Aorta (tissue), 5 donors: ENCODE results near the gene CLEC11A. TPM values are rescaled to one million over a fixed set of nuclear protein-coding genes. Genes with fewer than 3 reads are reported as not detected.
"Not testable (repeated sequence)": the region's sequence is repeated elsewhere in the genome, so short reads cannot be mapped to it uniquely, and the experiment has no call there.

Experiments used
- ATAC-seq: fragments of 200-7000 bp; cut with Tn5 transposase; one replicate; pipeline ENCODE4 v1.9.1; 2022; ENCODE audit warnings: moderate library complexity; ENCODE audit not compliant: low FRiP score
- DNase-seq, 2 donors: peaks; one replicate each; pipeline ENCODE4 v3.0.0-alpha.2; 2020
- H3K27ac ChIP-seq, 2 donors: one replicate each; pipeline ENCODE4 v1.5.1; 2013; ENCODE audit warnings: low read length in 2 of 2, mild to moderate bottlenecking in 2 of 2, moderate library complexity in 2 of 2, control low read depth in 1 of 2, inconsistent platforms in 1 of 2, low read depth in 1 of 2
- H3K27me3 ChIP-seq, 2 donors: one replicate each; pipeline ENCODE4 v1.6.1; 2013; ENCODE audit warnings: control low read depth in 1 of 2, low read length in 1 of 2, mild to moderate bottlenecking in 1 of 2, moderate library complexity in 1 of 2; ENCODE audit not compliant: insufficient read depth in 2 of 2, control insufficient read depth in 1 of 2
- H3K36me3 ChIP-seq, 2 donors: one replicate each; pipeline ENCODE4 v1.6.1; 2013; ENCODE audit warnings: control low read depth in 1 of 2, low read length in 1 of 2, mild to moderate bottlenecking in 1 of 2; ENCODE audit not compliant: insufficient read depth in 2 of 2, control insufficient read depth in 1 of 2
- H3K4me1 ChIP-seq, 2 donors: one replicate each; pipeline ENCODE4 v1.6.1; 2013; ENCODE audit warnings: low read length in 2 of 2, control low read depth in 1 of 2, mild to moderate bottlenecking in 1 of 2, moderate library complexity in 1 of 2; ENCODE audit not compliant: insufficient read depth in 2 of 2, control insufficient read depth in 1 of 2
- H3K4me3 ChIP-seq, 2 donors: one replicate each; pipeline ENCODE4 v1.5.1; 2013; ENCODE audit warnings: low read length in 2 of 2, control low read depth in 1 of 2, mild to moderate bottlenecking in 1 of 2
- H3K9me3 ChIP-seq: one replicate; pipeline ENCODE4 v1.6.1; 2013; ENCODE audit warnings: mild to moderate bottlenecking, low read length; ENCODE audit not compliant: control insufficient read depth
- WGBS, 2 donors: extraction: QIAGEN DNeasy Blood & Tissue Kit; methylation state at CpG; one replicate each; pipeline ENCODE4 v1.1.7; 2013; 5-methylcytosine and 5-hydroxymethylcytosine counted together
- intact Hi-C, 2 donors: fragments of 100-400 bp; cut with DNase I; formaldehyde crosslinking; loops; one replicate each; pipeline versions ENCODE4 v1.14.2 to v1.15.0; 2022
- polyA plus RNA-seq, 2 donors: library from polyadenylated mRNA; stranded (reverse); fragments of 200-250 nt; gene quantifications; one replicate each; pipeline ENCODE4 v1.2.3, GENCODE V29; 2013
- total RNA-seq, 2 donors: library from RNA; stranded (reverse); fragmentation: NEBNext Ultra II Directional; extraction: Animal tissue kit (Norgen Biotek cat#: 25700); gene quantifications; one replicate each; pipeline ENCODE4 v1.2.1, GENCODE V29; 2021
- donor health status: healthy with polysubstance abuse.
- donor health status: Bipolar disorder and iron deficiency.
- donor health status: DM: no; HTN: no; CAD: no.
- donor health status: DM: no; HTN: no; CAD: no.
- donor health status: DM: yes; HTN: yes; CAD: no.

The CLEC11A gene
- total and polyA plus RNA-seq, 4 donors = 2.0 to 28.7 (median 13.0) TPM

GRCh38 chr19:50741179-50741933 lies 18.2 kb downstream of the CLEC11A start:
- no peak for ATAC-seq
- intact Hi-C loops = no loop called here
- Histone ChIP-seq H3K4me3 (no peak overlapping the region), H3K27ac (no peak overlapping the region), H3K4me1 (no peaks in the 10 kb centered on the region), H3K9me3 (peaks cover 2% of the 10 kb centered on the region), H3K27me3 (no peaks in the 10 kb centered on the region), H3K36me3 (no peaks in the 10 kb centered on the region)
- WGBS, 2 donors = 60 to 63% methylated on average over 18 of the region's 18 CpGs
- no peak for DNase-seq

- intact Hi-C loops = no loop called here
- ATAC-seq = no peak
Observed at GRCh38 chr19:50743537-50743936, 20.4 kb downstream of the CLEC11A start.

GRCh38 chr19:50745221-50745620 lies 22.1 kb downstream of the CLEC11A start:
- no peak overlapping the region for H3K27ac ChIP-seq
- ATAC-seq = no peak
- H3K4me3 ChIP-seq = no peak overlapping the region
- intact Hi-C loops = no loop called here
- no peaks in the 10 kb centered on the region for H3K9me3 ChIP-seq
- 79 to 81% methylated on average over 10 of the region's 10 CpGs for WGBS, 2 donors
- H3K4me1 ChIP-seq = no peaks in the 10 kb centered on the region
- H3K27me3 ChIP-seq = no peaks in the 10 kb centered on the region
- H3K36me3 ChIP-seq = no peaks in the 10 kb centered on the region
- no peak for DNase-seq

More at GRCh38 chr19:50743537-50743936, 20.4 kb downstream of the CLEC11A start:
- Histone ChIP-seq H3K27me3 (no peaks in the 10 kb centered on the region), H3K9me3 (peaks cover 2% of the 10 kb centered on the region), H3K36me3 (no peaks in the 10 kb centered on the region), H3K4me3 (no peak overlapping the region), H3K27ac (no peak overlapping the region), H3K4me1 (no peaks in the 10 kb centered on the region)
- 86 to 87% methylated on average over 6 of the region's 6 CpGs for WGBS, 2 donors
- DNase-seq = no peak

GRCh38 chr19:50747141-50747540 lies 24.0 kb downstream of the CLEC11A start:
- DNase-seq, H3K36me3 ChIP-seq, ATAC-seq, H3K4me1 ChIP-seq, H3K4me3 ChIP-seq, H3K27ac ChIP-seq, H3K9me3 ChIP-seq, H3K27me3 ChIP-seq, intact Hi-C loops: not testable (repeated sequence)
- WGBS, 2 donors = 86 to 87% methylated on average over 14 of the region's 14 CpGs

- Histone ChIP-seq H3K4me1 (no peaks in the 10 kb centered on the region), H3K4me3 (no peak overlapping the region), H3K9me3 (no peaks in the 10 kb centered on the region), H3K36me3 (no peaks in the 10 kb centered on the region), H3K27ac (no peak overlapping the region), H3K27me3 (no peaks in the 10 kb centered on the region)
- intact Hi-C loops = no loop called here
- WGBS, 2 donors = 68 to 74% methylated on average over 6 of the region's 6 CpGs
- no peak for ATAC-seq
- no peak for DNase-seq
Observed at GRCh38 chr19:50749490-50749889, 26.3 kb downstream of the CLEC11A start.

GRCh38 chr19:50750010-50750409 lies 26.8 kb downstream of the CLEC11A start:
- no peak overlapping the region for H3K4me3 ChIP-seq
- WGBS, 2 donors = 60 to 62% methylated on average over 15 of the region's 15 CpGs
- no peak overlapping the region for H3K27ac ChIP-seq
- intact Hi-C loops = no loop called here
- no peaks in the 10 kb centered on the region for H3K36me3 ChIP-seq
- no peaks in the 10 kb centered on the region for H3K27me3 ChIP-seq
- H3K4me1 ChIP-seq = no peaks in the 10 kb centered on the region
- no peaks in the 10 kb centered on the region for H3K9me3 ChIP-seq
- DNase-seq (no peak), ATAC-seq (no peak)

- H3K27me3 ChIP-seq = no peaks in the 10 kb centered on the region
- H3K9me3 ChIP-seq = no peaks in the 10 kb centered on the region
- intact Hi-C loops = no loop called here
- no peaks in the 10 kb centered on the region for H3K4me1 ChIP-seq
- DNase-seq (no peak), ATAC-seq (no peak)
- 76 to 90% methylated on average over 4 of the region's 4 CpGs for WGBS, 2 donors
- no peak overlapping the region for H3K4me3 ChIP-seq
- H3K27ac ChIP-seq = no peak overlapping the region
- H3K36me3 ChIP-seq = no peaks in the 10 kb centered on the region
Observed at GRCh38 chr19:50753879-50754278, 30.7 kb downstream of the CLEC11A start.

GRCh38 chr19:50756244-50756643 lies 33.1 kb downstream of the CLEC11A start:
- WGBS, 2 donors = 67 to 69% methylated on average over 8 of the region's 8 CpGs
- H3K36me3 ChIP-seq, DNase-seq, H3K27ac ChIP-seq, intact Hi-C loops, ATAC-seq, H3K4me1 ChIP-seq, H3K27me3 ChIP-seq, H3K4me3 ChIP-seq, H3K9me3 ChIP-seq: not testable (repeated sequence)

GRCh38 chr19:50757624-50758023 lies 34.5 kb downstream of the CLEC11A start:
- H3K27me3 ChIP-seq, H3K36me3 ChIP-seq, DNase-seq, H3K27ac ChIP-seq, H3K9me3 ChIP-seq, H3K4me3 ChIP-seq, ATAC-seq, H3K4me1 ChIP-seq, intact Hi-C loops: not testable (repeated sequence)
- 92 to 93% methylated on average over 3 of the region's 3 CpGs for WGBS, 2 donors
